Limb (tissue), 2 donors: ENCODE data around the gene DAZ2.
"Not testable (repeated sequence)": the region's sequence is repeated elsewhere in the genome, so short reads cannot be mapped to it uniquely, and the experiment has no call there.

Experiments
- DNase-seq, 2 donors: peaks; one replicate each; pipeline ENCODE4 v3.0.0-alpha.2; 2016; ENCODE audit errors: extremely low spot score in 2 of 2

DAZ2 gene

GRCh38 chrY:23219233-23219632, at the start of gene DAZ2:
DAZ2 (plus strand) TSS chrY:23219533; CDS start chrY:23219741, 208 bp downstream.
- not testable (repeated sequence) for DNase-seq

- not testable (repeated sequence) for DNase-seq
Measured at GRCh38 chrY:23198908-23199307, 20.4 kb upstream of the DAZ2 start, which contains the start of gene DAZ1. DAZ1 (minus strand) TSS chrY:23199008; CDS start chrY:23198800, 208 bp downstream.

GRCh38 chrY:23207455-23207854, 11.9 kb upstream of the DAZ2 start:
- DNase-seq: not testable (repeated sequence)

GRCh38 chrY:23209802-23210495, 9.4 kb upstream of the DAZ2 start:
- not testable (repeated sequence) for DNase-seq

GRCh38 chrY:23210681-23211080, 8.7 kb upstream of the DAZ2 start:
- DNase-seq: not testable (repeated sequence)
